ENCODE results near the gene MATCAP1.

The MATCAP1 gene

GRCh38 chr16:67188798-67189197 lies 5.0 kb upstream of the MATCAP1 start:
- H3K27ac ChIP-seq (replicated peaks) = no peak overlapping the region
- no peak for DNase-seq (ENCODE audit: low read depth in 1 of 2, low spot score in 1 of 2)
- no peak for TF ChIP-seq POLR2AphosphoS5 (IDR thresholded peaks at IDR 0.05; ENCODE audit: low read depth)
- no peak for TF ChIP-seq REST (IDR thresholded peaks at IDR 0.05; ENCODE audit: insufficient replicate concordance, low read depth)
- TF ChIP-seq CTCF (IDR thresholded peaks at IDR 0.05; ENCODE audit: insufficient read depth, low read length) = no peak
- TF ChIP-seq GABPA (IDR thresholded peaks at IDR 0.05; ENCODE audit: low read depth) = no peak
- no peak for TF ChIP-seq SPI1 (IDR thresholded peaks at IDR 0.05; ENCODE audit: borderline replicate concordance, low read depth)
- H3K27me3 ChIP-seq (ENCODE audit: insufficient read depth, poor library complexity, severe bottlenecking) = peaks cover 7% of the 10 kb centered on the region
- no peak overlapping the region for H3K4me3 ChIP-seq (replicated peaks; ENCODE audit: insufficient read depth, low read length)

DNA sequence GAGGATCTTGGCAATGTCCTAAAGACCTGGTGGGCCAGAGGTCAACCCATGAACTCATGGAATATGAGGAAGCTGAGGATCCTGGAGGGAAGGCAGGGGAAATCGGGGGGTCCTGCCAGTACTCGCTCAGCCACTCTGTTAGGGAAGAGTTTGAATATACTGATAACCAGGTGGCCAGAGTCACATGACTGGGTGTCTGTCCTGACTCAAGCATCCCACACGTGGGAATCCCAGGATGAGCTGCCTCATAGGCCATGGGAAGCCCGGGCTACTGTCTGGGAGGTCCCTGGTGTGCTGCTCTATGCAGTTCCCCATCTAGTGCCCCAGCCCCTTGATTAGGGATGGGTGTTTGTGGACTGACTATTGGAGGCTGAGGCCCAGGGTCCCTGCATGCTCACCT lies 4.6 kb upstream of the MATCAP1 start:
- no peak overlapping the region for H3K4me3 ChIP-seq (replicated peaks; ENCODE audit: insufficient read depth, low read length)
- TF ChIP-seq CTCF (IDR thresholded peaks at IDR 0.05; ENCODE audit: insufficient read depth, low read length) (no peak), SPI1 (IDR thresholded peaks at IDR 0.05; ENCODE audit: borderline replicate concordance, low read depth) (no peak), REST (IDR thresholded peaks at IDR 0.05; ENCODE audit: insufficient replicate concordance, low read depth) (no peak), POLR2AphosphoS5 (IDR thresholded peaks at IDR 0.05; ENCODE audit: low read depth) (no peak), GABPA (IDR thresholded peaks at IDR 0.05; ENCODE audit: low read depth) (no peak)
- H3K27me3 ChIP-seq (ENCODE audit: insufficient read depth, poor library complexity, severe bottlenecking) = peaks cover 7% of the 10 kb centered on the region
- H3K27ac ChIP-seq (replicated peaks) = no peak overlapping the region
- no peak for DNase-seq (ENCODE audit: low read depth in 1 of 2, low spot score in 1 of 2)

DNA sequence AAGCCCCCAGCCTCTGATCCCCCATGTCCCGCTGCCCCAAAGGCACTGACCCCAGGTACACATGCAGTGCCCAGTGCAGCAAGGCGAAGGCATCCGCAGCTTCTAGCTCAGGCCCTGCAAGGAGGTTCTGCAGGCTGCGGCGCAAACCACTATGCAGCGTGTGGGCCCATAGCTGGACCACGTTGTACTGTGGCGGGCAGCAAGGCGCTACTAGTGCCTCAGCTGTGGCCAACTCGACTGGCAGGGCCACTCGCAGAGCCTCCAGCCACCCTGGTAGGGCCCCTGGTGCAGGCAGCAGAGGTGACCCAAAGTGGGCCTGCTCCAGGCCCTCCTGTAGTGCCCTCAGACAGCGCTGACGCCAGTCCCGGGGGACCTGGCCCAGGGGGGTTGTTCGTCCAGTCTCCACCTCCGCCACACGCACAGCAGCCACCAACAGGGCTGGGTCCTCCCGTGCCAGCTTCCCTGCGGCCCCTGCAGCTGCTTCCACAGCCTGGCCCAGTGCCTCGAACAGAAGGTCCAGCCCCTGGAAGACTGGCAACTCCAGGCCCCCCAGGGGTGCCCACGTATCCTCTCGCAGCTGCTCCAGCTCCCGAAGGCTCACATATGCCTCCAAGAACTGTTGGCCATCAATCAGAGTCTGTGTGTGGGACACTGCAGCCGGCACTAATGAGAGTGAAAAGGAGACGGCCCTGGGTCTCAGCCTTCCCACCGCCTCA lies 3.6 kb upstream of the MATCAP1 start:
- no peak for DNase-seq (ENCODE audit: low read depth in 1 of 2, low spot score in 1 of 2)
- Histone ChIP-seq H3K27ac (replicated peaks) (no peak overlapping the region), H3K27me3 (ENCODE audit: insufficient read depth, poor library complexity, severe bottlenecking) (peaks cover 7% of the 10 kb centered on the region), H3K4me3 (replicated peaks; ENCODE audit: insufficient read depth, low read length) (no peak overlapping the region)
- TF ChIP-seq POLR2AphosphoS5 (IDR thresholded peaks at IDR 0.05; ENCODE audit: low read depth) = no peak
- no peak for TF ChIP-seq GABPA (IDR thresholded peaks at IDR 0.05; ENCODE audit: low read depth)
- no peak for TF ChIP-seq SPI1 (IDR thresholded peaks at IDR 0.05; ENCODE audit: borderline replicate concordance, low read depth)
- no peak for TF ChIP-seq CTCF (IDR thresholded peaks at IDR 0.05; ENCODE audit: insufficient read depth, low read length)
- TF ChIP-seq REST (IDR thresholded peaks at IDR 0.05; ENCODE audit: insufficient replicate concordance, low read depth) = no peak

All from HL-60 (cell line).